Adipose tissue (tissue), 3 donors: ENCODE data around the gene PBRM1. TPM values are rescaled to one million over a fixed set of nuclear protein-coding genes. Genes with fewer than 3 reads are reported as not detected.

Experiments
- H3K27ac ChIP-seq: one replicate; pipeline ENCODE4 v1.5.1; 2013; ENCODE audit warnings: low read depth, low read length
- WGBS, 3 donors: extraction: QIAGEN DNeasy Blood & Tissue Kit; methylation state at CpG; one replicate each; pipeline ENCODE4 v1.1.7; 2013; 5-methylcytosine and 5-hydroxymethylcytosine counted together
- polyA plus RNA-seq, 3 donors: library from polyadenylated mRNA; stranded (reverse); fragments of 200-250 nt; gene quantifications; one replicate each; pipeline ENCODE4 v1.2.3, GENCODE V29; 2013
- donor health status: healthy with polysubstance abuse.
- donor health status: Bipolar disorder and iron deficiency.
- donor health status: healthy.

PBRM1 gene
- polyA plus RNA-seq, 3 donors = 8.1 to 20.9 (median 15.3) TPM

- H3K27ac ChIP-seq = no peak overlapping the region
- 83 to 90% (median 87%) methylated on average over 5 of the region's 5 CpGs for WGBS, 3 donors
Measured at GRCh38 chr3:52507359-52507758, 178.4 kb downstream of the PBRM1 start.

- WGBS, 3 donors = 81 to 87% (median 87%) methylated on average over 26 to 27 of the region's 27 CpGs
- no peak overlapping the region for H3K27ac ChIP-seq
Measured at GRCh38 chr3:52506266-52506966, 179.3 kb downstream of the PBRM1 start.

- 86 to 91% (median 86%) methylated on average over 10 of the region's 10 CpGs for WGBS, 3 donors
Measured at GRCh38 chr3:52504977-52505376, 180.7 kb downstream of the PBRM1 start.

GRCh38 chr3:52503788-52504424, 181.8 kb downstream of the PBRM1 start:
- H3K27ac ChIP-seq = no peak overlapping the region
- WGBS, 3 donors = 37 to 78% (median 67%) methylated on average over 21 to 23 of the region's 23 CpGs

More at GRCh38 chr3:52504977-52505376, 180.7 kb downstream of the PBRM1 start:
- no peak overlapping the region for H3K27ac ChIP-seq

GRCh38 chr3:52502808-52503350, 182.8 kb downstream of the PBRM1 start:
- H3K27ac ChIP-seq = no peak overlapping the region
- WGBS, 3 donors = 94 to 96% (median 96%) methylated on average over 11 of the region's 11 CpGs

GRCh38 chr3:52502001-52502400, 183.7 kb downstream of the PBRM1 start:
- no peak overlapping the region for H3K27ac ChIP-seq
- WGBS, 3 donors = 89 to 93% (median 92%) methylated on average over 9 to 11 of the region's 11 CpGs

GRCh38 chr3:52501046-52501445, 184.7 kb downstream of the PBRM1 start:
- 91 to 96% (median 91%) methylated on average over 11 of the region's 11 CpGs for WGBS, 3 donors
- no peak overlapping the region for H3K27ac ChIP-seq

- 41 to 81% (median 53%) methylated on average over 24 of the region's 24 CpGs for WGBS, 3 donors
- H3K27ac ChIP-seq = peak overlapping the region; percentile 43
Measured at GRCh38 chr3:52498137-52499054, 187.3 kb downstream of the PBRM1 start.

- 48 to 69% (median 56%) methylated on average over 16 of the region's 16 CpGs for WGBS, 3 donors
- no peak overlapping the region for H3K27ac ChIP-seq
Measured at GRCh38 chr3:52495777-52496602, 189.7 kb downstream of the PBRM1 start.

Other genes with a start within 250 kb of the PBRM1 start
- gene SEMA3G, start 240.8 kb downstream of the PBRM1 start, polyA plus RNA-seq = 10 to 100 TPM in 2 of 3 donors, 1 to 10 TPM in 1; 7.7 to 92.8 (median 49.7) TPM
- 10 to 100 TPM in 2 of 3 donors, 1 to 10 TPM in 1; 1.1 to 14.8 (median 11.6) TPM for gene TNNC1, start 231.9 kb downstream of the PBRM1 start, polyA plus RNA-seq
- gene NISCH, start 230.3 kb downstream of the PBRM1 start, polyA plus RNA-seq = 10 to 100 TPM; 27.5 to 46.8 (median 41.2) TPM
- 100 to 1,000 TPM in 2 of 3 donors, 10 to 100 TPM in 1; 22.6 to 199 (median 166) TPM for gene STAB1, start 190.6 kb downstream of the PBRM1 start, polyA plus RNA-seq
- 10 to 100 TPM; 10.8 to 42.7 (median 30.3) TPM for gene NT5DC2, start 152.1 kb downstream of the PBRM1 start, polyA plus RNA-seq
- 10 to 100 TPM; 11.3 to 34.4 (median 21.4) TPM for gene UQCC5, start 149.3 kb downstream of the PBRM1 start, polyA plus RNA-seq
- gene GNL3, start 119 bp upstream of the PBRM1 start, polyA plus RNA-seq = 10 to 100 TPM; 46.8 to 87.4 (median 67.3) TPM
- 10 to 100 TPM; 23.5 to 35.5 (median 30.4) TPM for gene GLT8D1, start 19.9 kb upstream of the PBRM1 start, polyA plus RNA-seq
- 100 to 1,000 TPM in 2 of 3 donors, 10 to 100 TPM in 1; 81.8 to 109 (median 101) TPM for gene SPCS1, start 20.2 kb upstream of the PBRM1 start, polyA plus RNA-seq
- 1 to 10 TPM; 5.3 to 6.2 (median 5.4) TPM for gene NEK4, start 85.0 kb upstream of the PBRM1 start, polyA plus RNA-seq
- under 1 TPM in 2 of 3 donors, not detected in 1; 0.30 to 0.37 TPM for gene ITIH1, start 91.7 kb upstream of the PBRM1 start, polyA plus RNA-seq
- 1 to 10 TPM in 1 of 3 donors, under 1 TPM in 2; 0.53 to 2.9 (median 0.91) TPM for gene ITIH3, start 108.9 kb upstream of the PBRM1 start, polyA plus RNA-seq
- gene ITIH4, start 144.8 kb upstream of the PBRM1 start, polyA plus RNA-seq = 10 to 100 TPM in 2 of 3 donors, 1 to 10 TPM in 1; 4.0 to 55.2 (median 21.1) TPM
- gene MUSTN1, start 149.1 kb upstream of the PBRM1 start, polyA plus RNA-seq = 100 to 1,000 TPM in 1 of 3 donors, 10 to 100 TPM in 1, 1 to 10 TPM in 1; 2.9 to 129 (median 19.6) TPM
- gene STIMATE, start 211.6 kb upstream of the PBRM1 start, polyA plus RNA-seq = 10 to 100 TPM in 2 of 3 donors, 1 to 10 TPM in 1; 4.1 to 14.4 (median 12.9) TPM